ENCODE measurements around the gene APBB3. TPM values are rescaled to one million over a fixed set of nuclear protein-coding genes. Genes with fewer than 3 reads are reported as not detected.

Gene APBB3, protein sequence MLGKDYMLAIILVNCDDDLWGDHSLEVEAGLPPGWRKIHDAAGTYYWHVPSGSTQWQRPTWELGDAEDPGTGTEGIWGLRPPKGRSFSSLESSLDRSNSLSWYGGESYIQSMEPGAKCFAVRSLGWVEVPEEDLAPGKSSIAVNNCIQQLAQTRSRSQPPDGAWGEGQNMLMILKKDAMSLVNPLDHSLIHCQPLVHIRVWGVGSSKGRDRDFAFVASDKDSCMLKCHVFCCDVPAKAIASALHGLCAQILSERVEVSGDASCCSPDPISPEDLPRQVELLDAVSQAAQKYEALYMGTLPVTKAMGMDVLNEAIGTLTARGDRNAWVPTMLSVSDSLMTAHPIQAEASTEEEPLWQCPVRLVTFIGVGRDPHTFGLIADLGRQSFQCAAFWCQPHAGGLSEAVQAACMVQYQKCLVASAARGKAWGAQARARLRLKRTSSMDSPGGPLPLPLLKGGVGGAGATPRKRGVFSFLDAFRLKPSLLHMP
- 8.2 and 10.9 TPM in 2 replicates for total RNA-seq

GRCh38 chr5:140564196-140565023 lies at the start of gene APBB3, which contains the start of gene SLC35A4:
Gene APBB3 (minus strand): TSS chr5:140564598. CDS start chr5:140564245, 353 bp downstream.
Gene SLC35A4 (plus strand): TSS chr5:140564828. CDS start chr5:140567170, 2,342 bp downstream.

GRCh38 chr5:140557136-140557805 lies 7.1 kb downstream of the APBB3 start, which contains the start of gene SRA1:
Gene SRA1 (minus strand): TSS chr5:140557473. CDS start chr5:140557452, 21 bp downstream.

DNA sequence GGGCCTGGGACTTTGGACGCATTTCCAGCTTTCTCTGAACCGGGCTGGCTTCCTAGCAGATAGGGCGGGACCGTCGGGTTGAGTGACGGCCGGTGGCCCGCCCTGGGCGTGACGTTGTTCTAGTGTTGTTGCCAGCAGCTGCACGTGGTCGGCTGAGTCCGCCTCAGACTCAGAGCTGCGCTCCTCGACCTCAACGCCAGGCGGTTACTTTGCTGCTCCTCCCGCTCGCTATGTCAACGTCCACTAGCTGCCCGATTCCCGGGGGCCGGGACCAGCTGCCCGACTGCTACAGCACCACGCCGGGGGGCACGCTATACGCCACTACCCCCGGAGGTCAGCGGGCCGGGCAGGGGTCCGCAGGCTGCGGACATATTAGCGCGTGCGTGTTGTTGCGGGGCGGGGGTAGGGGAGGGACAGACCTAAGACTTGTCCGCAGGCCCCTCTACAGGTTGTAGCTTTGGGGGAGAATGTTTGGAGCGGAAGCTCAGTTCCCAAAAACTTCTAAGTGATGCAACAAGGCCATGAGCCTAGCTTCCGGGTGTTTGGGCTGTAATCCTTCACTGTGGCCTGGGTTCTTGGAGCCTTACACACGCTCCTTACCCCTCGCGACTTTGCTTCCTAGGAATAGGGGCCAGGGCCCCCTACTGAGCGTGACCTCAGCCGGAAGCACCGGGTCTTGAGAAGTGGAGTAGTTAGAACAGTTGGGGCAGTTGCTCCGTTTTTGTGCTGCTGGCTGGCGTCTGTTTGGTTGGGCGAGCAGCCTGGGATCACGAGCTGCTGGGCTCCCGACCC lies 16.7 kb downstream of the APBB3 start, which contains the start of gene EIF4EBP3:
EIF4EBP3 (plus strand) TSS at position 155 of the 792 bp plus-strand sequence; CDS start at position 231, 76 bp downstream.

Other genes starting within 250 kb of the APBB3 start
- gene HBEGF, start 218.0 kb downstream of the APBB3 start, total RNA-seq: 2.4 and 3.5 TPM in 2 replicates
- not detected in 2 replicates for gene SLC4A9, start 204.4 kb downstream of the APBB3 start, total RNA-seq
- gene ANKHD1, start 162.8 kb downstream of the APBB3 start, total RNA-seq: 22.5 and 23.8 TPM in 2 replicates
- gene EIF4EBP3, start 16.9 kb downstream of the APBB3 start, total RNA-seq: 1.7 and 3.9 TPM in 2 replicates
- gene SRA1, start 7.1 kb downstream of the APBB3 start, total RNA-seq: 50.7 and 58.3 TPM in 2 replicates
- 34.9 and 38.8 TPM in 2 replicates for gene SLC35A4, start 230 bp upstream of the APBB3 start, total RNA-seq
- 0.17 TPM in 1 of 2 replicates, not detected in the other for gene CD14, start 68.6 kb upstream of the APBB3 start, total RNA-seq
- 10.6 and 14.6 TPM in 2 replicates for gene TMCO6, start 74.9 kb upstream of the APBB3 start, total RNA-seq
- 60.2 and 73.4 TPM in 2 replicates for gene NDUFA2, start 83.0 kb upstream of the APBB3 start, total RNA-seq
- 58.7 and 73.3 TPM in 2 replicates for gene IK, start 83.2 kb upstream of the APBB3 start, total RNA-seq
- 15.9 and 17.0 TPM in 2 replicates for gene WDR55, start 100.3 kb upstream of the APBB3 start, total RNA-seq
- 0.15 and 0.67 TPM in 2 replicates for gene DND1, start 109.0 kb upstream of the APBB3 start, total RNA-seq
- 70.8 and 73.6 TPM in 2 replicates for gene HARS1, start 126.8 kb upstream of the APBB3 start, total RNA-seq
- 21.3 and 27.2 TPM in 2 replicates for gene HARS2, start 126.9 kb upstream of the APBB3 start, total RNA-seq
- gene ZMAT2, start 135.8 kb upstream of the APBB3 start, total RNA-seq: 16.5 and 25.6 TPM in 2 replicates
- not detected in 2 replicates for gene PCDHA1, start 221.5 kb upstream of the APBB3 start, total RNA-seq
- gene PCDHA2, start 230.3 kb upstream of the APBB3 start, total RNA-seq: not detected in 2 replicates
- under 0.01 TPM in 1 of 2 replicates, not detected in the other for gene PCDHA3, start 236.5 kb upstream of the APBB3 start, total RNA-seq
- under 0.01 TPM in 2 replicates for gene PCDHA4, start 242.5 kb upstream of the APBB3 start, total RNA-seq

All from bronchus fibroblast of lung (primary cell).